Adipose tissue (tissue), 3 donors: Measurements from ENCODE around the gene PTX4. TPM values are rescaled to one million over a fixed set of nuclear protein-coding genes. Genes with fewer than 3 reads are reported as not detected.

ENCODE experiments used
- H3K27ac ChIP-seq: one replicate; pipeline ENCODE4 v1.5.1; 2013; ENCODE audit warnings: low read depth, low read length
- WGBS, 3 donors: extraction: QIAGEN DNeasy Blood & Tissue Kit; methylation state at CpG; one replicate each; pipeline ENCODE4 v1.1.7; 2013; 5-methylcytosine and 5-hydroxymethylcytosine counted together
- polyA plus RNA-seq, 3 donors: library from polyadenylated mRNA; stranded (reverse); fragments of 200-250 nt; gene quantifications; one replicate each; pipeline ENCODE4 v1.2.3, GENCODE V29; 2013
- donor health status: healthy with polysubstance abuse.
- donor health status: Bipolar disorder and iron deficiency.
- donor health status: healthy.

Gene PTX4
- polyA plus RNA-seq, 3 donors: 0.07 TPM; not detected in 2

DNA sequence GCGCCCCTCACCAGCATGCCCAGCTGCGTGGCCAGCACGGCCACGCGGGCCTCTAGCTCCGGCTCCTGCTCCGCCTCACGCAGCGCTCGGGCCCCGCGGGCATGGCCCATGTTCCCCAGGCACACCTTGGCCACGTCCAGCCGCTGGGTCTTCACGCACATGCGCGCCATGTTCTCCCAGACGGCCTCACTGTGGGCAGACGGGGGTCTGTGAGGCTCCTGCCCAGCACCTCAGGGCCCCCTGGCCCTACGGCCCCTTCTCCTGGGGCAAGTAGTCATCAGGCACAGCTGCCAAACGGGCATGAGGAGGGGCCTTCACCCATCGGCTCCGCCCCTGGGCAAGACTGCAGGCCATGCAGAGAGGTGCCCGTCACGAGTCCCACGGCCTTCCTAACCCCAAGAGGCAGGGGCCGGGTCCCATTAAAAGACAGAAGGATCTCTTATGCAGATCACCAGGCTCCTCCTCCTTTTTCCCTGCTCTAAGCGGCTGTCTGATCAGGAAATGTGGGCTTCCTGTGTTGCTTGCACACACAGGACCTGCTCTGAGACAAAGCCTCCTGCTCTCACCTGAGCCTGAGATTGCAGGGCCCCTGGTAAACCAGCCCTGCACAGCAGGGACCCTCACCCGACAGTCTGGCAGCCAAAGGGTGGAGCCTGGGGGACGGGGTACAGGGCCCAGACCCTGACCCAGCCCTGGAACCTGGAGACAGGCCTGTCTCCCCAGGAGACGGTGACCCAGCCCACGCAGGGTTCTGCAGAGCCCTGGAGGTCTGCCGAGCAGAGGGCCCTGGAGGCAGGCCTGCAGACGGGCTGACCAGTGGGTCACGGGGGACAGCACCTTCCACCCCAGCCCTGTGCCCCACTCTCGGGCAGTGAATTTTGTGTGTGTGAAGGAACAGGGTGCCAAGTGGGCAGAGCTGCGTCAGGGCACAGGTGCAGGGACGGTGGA lies 38.1 kb upstream of the PTX4 start:
- WGBS, 3 donors: 75 to 90% (median 78%) methylated on average over 35 to 38 of the region's 38 CpGs
- no peak overlapping the region for H3K27ac ChIP-seq

DNA sequence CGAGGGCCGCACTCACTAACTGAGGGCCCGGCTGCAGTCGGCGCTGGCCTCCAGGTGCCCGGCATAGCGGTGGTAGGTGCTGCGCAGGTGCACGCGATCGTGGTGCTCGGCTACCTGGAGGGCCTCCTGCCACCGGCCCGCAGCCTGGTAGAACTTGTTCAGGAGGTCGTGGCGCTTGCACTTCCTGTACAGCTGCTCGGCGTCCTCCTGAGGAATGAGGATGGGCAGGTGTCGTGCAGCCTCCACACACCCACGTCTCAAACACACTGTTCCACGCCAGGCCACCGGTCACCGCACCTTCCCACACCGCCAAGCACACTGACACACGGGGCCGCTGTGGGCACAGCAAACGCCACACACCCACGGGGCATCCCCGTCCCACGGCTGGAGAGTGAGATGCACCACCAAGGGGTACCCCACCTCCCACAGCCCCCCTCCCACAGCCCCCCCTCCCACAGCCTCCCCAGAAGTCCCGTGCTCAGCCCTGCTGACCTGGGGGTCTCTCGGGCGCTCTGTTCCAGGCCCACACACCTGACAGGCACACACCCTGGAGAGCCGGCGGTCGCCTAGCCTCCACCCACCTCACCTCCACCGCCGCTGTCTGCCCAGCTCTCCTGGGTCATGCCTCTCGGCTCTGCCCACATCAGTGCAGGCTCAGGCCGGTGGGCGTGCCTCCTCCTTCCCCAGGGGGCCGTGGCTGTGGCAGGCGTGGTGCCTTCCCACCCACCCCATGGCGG lies 37.3 kb upstream of the PTX4 start:
- no peak overlapping the region for H3K27ac ChIP-seq
- WGBS, 3 donors: 87 to 95% (median 88%) methylated on average over 33 to 44 of the region's 44 CpGs

DNA sequence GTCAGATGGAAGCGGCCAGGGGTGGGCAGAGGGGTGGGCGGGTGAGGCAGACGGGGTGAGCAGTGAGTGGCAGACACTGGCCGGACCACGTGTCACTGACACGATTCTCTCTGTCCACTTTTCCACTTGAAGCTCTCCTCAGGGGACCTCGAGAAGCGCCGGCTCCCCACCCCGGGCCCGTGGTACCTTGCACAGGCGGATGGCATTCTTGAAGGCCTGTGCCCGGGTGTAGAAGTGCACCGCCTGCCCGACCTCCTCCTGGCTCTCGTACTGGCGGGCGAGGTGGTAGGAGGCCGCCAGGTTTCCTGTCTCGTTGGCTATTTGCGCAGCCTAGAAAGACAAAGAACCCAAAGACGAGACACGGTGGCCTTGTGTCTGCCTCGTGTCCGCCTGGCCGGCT lies 35.6 kb upstream of the PTX4 start:
- WGBS, 3 donors: 88 to 93% (median 89%) methylated on average over 20 to 26 of the region's 26 CpGs
- H3K27ac ChIP-seq: no peak overlapping the region

DNA sequence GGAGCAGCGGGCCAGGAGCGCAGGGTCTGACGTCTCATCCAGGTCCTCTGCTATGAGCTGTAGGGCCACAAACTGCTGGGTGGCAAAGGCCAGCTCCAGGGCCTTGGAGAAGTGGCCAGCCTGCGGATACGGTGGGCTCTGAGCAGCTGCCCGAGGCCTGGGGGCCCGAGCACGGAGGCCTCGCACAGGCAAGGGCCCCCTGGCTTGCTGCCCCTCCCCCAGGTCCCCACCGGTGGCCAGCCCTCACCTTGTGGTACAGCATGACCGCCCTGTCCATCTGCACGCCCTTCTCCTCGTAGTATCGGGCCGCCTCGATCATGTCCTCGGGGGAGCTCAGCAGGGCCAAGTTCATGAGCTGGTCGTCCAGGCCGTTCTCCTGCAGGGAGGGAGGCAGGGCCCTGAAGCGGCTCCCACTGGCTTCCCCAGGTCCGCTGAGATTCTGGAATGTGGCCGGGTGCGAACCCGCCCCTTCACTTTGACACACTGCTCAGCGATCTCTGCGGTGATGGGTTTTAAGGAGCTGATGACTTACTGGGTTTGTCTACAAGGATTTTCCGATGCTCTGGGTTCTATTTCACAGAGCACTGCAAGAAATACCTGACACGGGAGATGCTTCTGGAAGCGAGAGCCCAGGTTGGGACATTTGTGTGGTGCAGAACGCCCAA lies 35.0 kb upstream of the PTX4 start:
- WGBS, 3 donors: 90 to 92% (median 91%) methylated on average over 30 of the region's 30 CpGs
- no peak overlapping the region for H3K27ac ChIP-seq

DNA sequence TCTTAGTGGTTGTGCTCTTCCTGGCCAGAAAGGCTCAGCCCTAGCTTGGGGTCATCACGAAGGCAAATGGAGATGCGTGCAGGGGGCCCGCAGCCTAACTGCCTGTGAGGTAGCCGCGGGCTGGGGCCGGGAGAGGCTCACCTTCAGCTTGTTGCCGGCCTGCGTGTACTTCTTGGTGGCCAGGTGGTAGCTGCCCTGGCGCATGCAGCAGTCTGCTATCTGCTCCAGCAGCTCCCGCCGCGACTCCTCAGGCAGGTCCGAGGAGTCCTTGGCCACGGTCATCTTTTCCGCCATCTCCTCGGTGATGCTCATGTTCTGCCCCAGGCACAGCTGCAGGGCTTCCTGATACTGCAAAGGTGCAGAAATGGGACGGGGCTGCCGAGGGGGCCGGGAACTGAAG lies 31.7 kb upstream of the PTX4 start:
- WGBS, 3 donors: 93 to 96% (median 94%) methylated on average over 19 of the region's 19 CpGs
- no peak overlapping the region for H3K27ac ChIP-seq

DNA sequence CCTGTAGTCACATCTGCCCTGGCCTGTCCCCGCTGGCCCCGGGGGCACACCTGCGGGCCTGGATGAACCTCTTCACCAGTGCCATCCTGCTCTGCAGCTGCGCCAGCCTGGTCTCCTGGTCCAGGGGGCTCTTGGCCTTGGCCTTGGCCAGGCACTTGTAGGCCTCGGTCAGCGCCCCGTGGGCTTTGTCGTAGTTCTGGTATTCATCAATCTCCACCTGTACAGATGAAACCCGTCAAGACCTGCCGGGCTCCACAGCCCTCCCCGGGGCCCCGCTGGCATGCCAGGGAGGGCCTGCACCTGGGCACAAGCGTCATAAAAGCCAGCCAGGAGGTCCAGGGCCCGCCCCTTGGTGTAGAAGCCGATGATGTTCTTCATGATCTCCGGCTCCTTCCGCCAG lies 31.1 kb upstream of the PTX4 start:
- H3K27ac ChIP-seq: no peak overlapping the region
- WGBS, 3 donors: 90 to 95% (median 93%) methylated on average over 17 of the region's 17 CpGs

DNA sequence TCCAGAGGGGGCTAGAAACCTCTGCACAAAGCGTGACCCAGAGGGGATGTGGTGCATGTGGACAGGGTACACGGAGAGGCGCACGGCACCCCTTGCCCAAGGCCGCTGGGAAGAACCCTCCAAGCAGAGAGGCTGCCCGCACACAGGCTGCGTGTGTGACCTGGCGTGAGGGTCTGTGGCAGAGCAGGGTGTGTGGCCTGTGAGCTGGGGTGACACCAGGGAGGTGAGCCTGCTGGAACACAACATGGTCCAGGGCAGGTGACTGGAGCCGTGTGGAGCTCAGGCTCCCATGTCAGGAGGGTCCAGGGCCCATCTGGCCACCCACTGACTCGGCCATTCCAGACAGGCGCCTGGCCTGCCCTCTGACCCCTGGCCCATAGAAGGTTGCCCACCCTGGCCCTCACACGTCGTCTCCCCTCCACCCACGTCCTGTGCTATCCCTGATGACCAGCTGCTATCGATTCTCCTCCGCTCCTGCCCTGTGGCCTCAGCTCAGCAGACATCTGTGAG lies 29.9 kb upstream of the PTX4 start:
- 94 to 95% (median 95%) methylated on average over 15 to 16 of the region's 16 CpGs for WGBS, 3 donors
- H3K27ac ChIP-seq: no peak overlapping the region

DNA sequence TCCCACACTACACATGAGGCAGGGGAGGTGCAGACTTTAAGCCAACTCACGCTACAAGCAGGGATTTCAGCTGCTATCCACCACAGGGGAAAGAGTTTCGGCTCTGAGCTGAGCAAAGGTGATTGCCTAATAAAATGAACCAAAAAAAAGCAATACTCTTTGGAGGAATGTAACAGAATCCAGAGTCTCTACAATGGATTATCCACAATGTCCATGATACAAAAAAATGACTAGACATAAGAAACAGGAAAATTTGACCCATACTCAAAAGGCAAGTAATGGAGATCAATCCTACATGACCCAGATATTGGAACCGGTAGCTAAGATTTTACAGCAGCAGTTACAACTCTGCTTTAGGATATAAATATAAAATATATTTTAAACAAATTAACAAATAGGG lies 25.8 kb upstream of the PTX4 start:
- no peak overlapping the region for H3K27ac ChIP-seq
- 84 to 100% (median 96%) methylated on average over 3 of the region's 3 CpGs for WGBS, 3 donors

DNA sequence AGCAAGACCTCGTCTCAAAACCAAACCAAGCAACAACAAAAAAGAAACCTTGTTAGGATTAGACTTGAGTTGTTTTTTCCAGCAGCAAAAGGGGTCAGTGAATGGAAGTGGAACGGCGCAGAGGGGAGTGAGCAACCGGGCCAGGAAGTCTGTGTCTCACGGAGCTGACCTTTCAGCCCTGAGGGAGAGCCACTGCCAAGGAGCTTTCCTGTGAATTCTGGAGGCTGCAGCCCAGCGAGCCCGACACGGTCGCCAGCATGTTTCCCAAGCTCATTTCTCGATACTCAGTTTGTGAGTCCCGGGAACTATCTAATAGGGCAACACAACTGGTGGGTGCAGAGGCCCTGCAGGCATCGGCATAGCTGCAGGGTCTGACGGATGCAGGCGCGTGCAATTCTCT lies 24.0 kb upstream of the PTX4 start:
- no peak overlapping the region for H3K27ac ChIP-seq
- 68 to 89% (median 77%) methylated on average over 15 of the region's 15 CpGs for WGBS, 3 donors

DNA sequence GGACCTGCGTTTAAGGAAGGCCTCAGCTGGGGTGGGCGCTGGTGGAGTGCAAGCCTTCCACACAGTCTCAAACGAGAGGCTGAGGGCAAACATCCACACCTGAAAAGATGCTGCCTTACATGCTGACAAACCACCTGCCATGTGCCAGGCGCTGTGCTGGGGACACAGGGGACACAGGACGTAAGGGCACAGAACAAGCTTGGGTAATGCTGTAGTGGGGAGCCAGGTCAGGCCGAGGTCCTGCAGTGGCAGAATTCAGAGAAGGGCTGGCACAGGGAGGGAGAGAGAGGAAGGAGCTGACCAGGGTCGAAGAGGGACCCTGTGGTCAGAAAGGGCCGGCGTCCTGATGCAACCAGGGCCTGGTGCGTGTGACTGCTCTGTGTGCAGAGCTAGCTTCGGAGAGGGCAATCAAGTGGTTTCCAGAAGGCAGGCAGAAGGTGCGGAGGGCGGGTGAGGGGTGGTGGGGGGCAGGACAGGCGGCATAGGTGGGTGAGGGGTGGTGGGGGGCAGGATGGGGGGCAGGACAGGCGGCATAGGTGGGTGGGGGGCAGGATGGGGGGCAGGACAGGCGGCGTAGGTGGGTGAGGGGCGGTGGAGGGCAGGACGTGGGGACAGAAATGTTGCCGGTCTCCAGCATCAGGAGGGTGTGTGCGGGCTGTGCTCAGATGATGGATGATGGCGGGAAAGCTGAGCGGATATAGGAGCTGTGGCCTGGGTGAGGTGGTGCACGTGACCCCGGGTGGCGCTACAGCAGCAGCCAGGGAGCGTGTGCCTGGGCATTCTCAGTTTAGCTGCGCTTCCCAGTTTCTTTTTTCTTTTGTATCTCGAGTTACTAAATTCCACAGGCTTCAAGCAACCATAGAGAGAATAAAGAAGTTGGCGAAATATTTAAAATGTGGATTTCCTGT lies 23.2 kb upstream of the PTX4 start:
- no peak overlapping the region for H3K27ac ChIP-seq
- 75 to 79% (median 77%) methylated on average over 28 to 30 of the region's 30 CpGs for WGBS, 3 donors

DNA sequence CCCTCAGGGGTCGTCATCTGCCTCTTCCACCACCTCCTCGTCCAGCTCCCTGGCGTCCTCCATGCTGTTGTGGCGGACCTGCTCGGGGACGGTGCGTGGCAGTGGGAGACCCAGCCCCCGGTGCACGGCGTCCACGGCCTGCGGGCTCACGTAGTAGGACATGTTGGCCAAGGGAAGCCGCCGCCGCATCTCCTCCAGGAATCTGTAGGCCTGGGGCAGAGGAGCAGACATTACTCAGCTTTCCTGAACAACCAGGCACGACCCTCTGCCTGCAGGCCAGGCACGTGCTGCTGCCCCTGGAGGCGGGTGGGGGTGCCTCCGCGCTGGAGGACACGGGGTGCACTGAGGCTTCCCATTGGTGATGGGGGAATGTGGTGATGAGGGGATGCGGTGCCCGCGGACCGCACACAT lies 22.2 kb upstream of the PTX4 start:
- 92 to 95% (median 93%) methylated on average over 26 of the region's 26 CpGs for WGBS, 3 donors

DNA sequence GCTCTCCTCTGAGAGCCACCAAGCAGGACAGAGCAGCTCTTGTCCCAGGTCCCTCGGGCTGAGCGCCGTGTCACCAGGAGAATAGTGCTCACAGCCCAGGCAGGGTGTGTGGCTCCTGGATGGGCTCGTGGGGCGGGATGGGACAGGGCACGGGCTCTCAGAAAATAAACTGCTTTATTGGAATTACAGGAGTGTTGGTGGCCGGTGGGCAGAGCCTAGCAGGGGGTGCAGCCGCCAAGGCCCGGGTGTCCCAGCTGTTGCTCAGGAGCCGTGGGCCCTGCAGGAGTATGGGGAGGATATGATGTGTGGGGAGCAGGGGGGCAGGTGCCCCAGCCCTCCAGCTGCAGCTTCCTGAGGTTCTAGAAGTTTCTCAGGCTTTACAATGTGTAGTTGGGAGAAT lies 21.5 kb upstream of the PTX4 start:
- no peak overlapping the region for H3K27ac ChIP-seq
- WGBS, 3 donors: 80 to 91% (median 87%) methylated on average over 10 of the region's 10 CpGs

More for the DNA sequence above, 22.2 kb upstream of the PTX4 start:
- H3K27ac ChIP-seq: no peak overlapping the region

DNA sequence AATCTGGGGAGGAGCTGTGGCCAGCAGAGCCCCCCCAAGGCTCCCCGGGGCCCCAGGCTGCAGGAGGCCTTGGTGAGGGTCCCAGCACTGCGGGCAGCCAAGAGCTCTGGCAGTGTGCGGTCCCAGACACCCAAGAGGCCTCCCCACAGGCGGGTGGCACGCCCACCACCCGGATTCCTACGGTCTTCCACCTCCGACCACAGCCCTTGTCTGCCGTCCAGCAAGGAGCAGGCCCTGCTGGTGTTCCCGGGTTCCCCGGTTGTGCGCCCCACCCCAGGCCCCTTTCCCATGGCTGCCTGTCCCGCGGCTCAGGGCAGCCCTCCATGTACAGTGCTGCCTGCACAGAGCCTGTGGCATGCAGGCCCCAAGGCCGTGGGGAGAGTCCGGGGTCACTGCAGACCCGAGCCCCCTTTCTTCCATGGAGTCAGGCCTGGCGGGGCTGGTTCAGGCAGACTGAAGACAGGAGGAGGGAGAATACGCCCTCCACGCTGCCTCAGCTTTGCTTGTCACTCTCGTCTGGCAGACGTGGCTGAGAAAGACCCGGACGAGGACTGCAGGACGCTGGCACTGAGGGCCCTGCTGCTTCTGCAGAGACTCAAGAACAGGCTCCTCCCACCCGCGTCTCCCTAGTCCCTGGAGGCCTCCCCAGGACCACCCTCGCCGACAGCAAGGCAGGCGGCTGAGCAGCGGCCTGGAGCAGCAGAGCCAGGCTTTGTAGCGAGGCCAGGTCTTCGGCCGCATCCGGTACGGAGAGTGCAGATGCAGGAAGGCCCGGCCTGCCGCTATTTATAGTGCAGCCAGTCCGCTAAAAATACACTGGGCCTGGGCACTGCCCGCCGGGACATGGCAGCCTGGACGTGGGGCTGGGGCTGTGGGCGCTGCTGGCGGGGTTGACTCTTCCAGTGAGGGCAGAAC lies 20.8 kb upstream of the PTX4 start:
- WGBS, 3 donors: 74 to 84% (median 80%) methylated on average over 43 to 44 of the region's 44 CpGs
- H3K27ac ChIP-seq: no peak overlapping the region

DNA sequence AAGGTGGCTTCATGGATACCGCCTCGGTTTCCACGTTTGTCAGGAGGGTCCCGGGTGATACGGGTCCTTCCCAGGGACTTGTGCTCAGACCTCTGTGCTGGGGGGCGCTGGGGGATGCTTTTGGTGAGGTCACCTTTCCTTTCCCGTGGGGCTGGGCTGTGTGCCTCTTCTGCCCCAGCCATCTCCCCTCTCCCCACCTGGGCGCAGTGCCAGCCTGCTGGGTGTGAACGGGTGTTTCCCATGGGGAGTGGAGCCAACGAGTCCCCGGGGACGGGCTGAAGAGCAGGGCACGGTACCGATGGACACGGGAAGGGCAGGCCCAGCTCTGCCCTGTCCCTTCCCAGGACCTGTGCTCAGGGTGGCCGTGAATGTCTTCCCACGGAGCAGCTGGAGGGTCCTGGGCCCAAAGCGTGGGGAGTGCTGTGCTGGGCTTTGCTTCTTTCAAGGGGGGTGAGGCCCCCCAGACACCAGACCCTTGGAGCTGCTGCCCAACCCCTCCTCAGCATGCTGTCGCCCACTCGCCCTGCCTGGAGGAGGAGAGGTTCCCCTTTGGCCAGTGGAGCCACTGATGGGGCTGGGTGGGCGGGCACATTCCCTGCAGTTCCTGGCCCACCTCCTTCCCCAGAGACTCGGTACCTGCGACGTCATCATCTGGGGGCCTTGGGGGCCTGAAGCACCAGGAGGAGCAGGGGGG lies 19.9 kb upstream of the PTX4 start:
- 74 to 86% (median 81%) methylated on average over 21 to 24 of the region's 24 CpGs for WGBS, 3 donors
- no peak overlapping the region for H3K27ac ChIP-seq

DNA sequence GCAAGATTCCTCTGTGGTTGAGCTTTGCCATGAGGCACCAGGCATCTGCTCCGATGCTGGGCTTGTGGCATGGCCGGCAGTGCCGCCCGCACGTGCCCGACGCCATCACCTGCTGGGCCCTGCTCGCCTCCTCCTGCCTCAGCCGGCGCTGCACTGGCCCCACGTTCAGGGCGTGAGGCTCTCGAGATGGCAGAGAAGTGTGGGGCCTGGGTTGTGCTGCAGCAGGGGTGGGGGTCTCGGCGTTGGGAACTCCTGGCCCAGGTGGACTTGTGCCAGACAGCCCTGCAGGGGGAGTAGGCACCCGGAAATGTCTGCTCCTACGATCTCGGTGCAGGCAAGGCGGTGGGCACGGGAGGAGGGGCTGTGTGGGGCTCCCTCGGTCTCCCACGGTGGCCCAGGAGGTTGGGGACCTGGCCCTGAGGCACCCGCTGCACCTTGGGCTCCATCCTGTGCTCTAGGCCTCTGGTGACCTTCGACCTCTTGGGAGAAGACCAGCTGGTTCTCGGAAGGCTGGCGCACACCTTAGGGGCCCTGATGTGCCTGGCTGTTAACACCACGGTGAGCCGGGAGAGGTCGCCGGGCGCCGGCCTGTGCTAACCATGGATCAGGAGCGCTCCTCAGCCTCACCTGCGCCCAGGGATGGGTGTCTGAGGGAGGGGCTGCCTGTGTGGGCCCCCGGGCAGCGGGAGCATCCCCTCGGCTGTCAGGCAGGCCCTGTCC lies 17.9 kb upstream of the PTX4 start:
- 76 to 94% (median 93%) methylated on average over 36 to 37 of the region's 37 CpGs for WGBS, 3 donors
- no peak overlapping the region for H3K27ac ChIP-seq

DNA sequence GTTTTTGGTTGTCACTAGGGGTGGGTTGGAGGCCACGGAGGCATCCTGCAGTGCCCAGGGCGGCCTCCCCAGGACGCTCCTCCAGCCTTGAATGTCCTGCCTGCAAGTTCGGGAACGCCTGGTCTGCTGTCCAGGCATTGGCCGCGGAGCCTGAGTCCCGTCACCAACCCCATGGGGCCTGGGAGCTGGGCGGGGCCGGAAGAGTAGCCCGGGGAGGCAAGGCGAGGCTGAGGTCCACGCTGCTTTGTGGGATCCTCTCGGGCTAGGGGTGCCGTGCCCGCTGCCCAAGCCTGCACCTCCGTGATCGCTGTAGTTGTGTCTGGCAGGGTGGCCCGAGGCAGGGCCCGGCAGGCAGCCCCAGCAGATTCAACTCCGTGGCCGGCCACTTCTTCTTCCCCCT lies 17.2 kb upstream of the PTX4 start:
- H3K27ac ChIP-seq: no peak overlapping the region
- WGBS, 3 donors: 90 to 94% (median 92%) methylated on average over 22 of the region's 22 CpGs
